HEK293 (cell line): Measurements from ENCODE around the gene TRAK1.

ENCODE experiments used
- CTCF ChIA-PET: fragments of 350-600 bp; formaldehyde crosslinking; extraction: SDS; loops from one replicate; lab custom pipeline; 2021; ENCODE audit warnings: antibody characterized with exemption; lab: Yijun Ruan, JAX
- POLR2A ChIA-PET: fragments of 300-600 bp; formaldehyde crosslinking; extraction: SDS; loops from one replicate; lab custom pipeline; 2020; ENCODE audit warnings: antibody characterized with exemption, inconsistent platforms; lab: Yijun Ruan, JAX
- H3K27ac ChIP-seq: fragments of 200-500 bp; sonication (Bioruptor generic); 2 replicates; pipeline ENCODE4 v1.5.1; 2014; ENCODE audit warnings: low read depth, low read length, control low read depth, inconsistent platforms; ENCODE audit errors: extremely low read depth
- H3K36me3 ChIP-seq, 2 experiments: fragments of 200-500 bp in 1 of 2; sonication (Bioruptor generic) in 1 of 2; 1 replicate in 1 of 2; 2 replicates in 1 of 2; pipeline ENCODE4 v1.5.1; 2014 to 2017; ENCODE audit warnings: inconsistent platforms in 2 of 2, low read length in 2 of 2; ENCODE audit not compliant: control insufficient read depth in 2 of 2, insufficient read depth in 1 of 2
- H3K4me1 ChIP-seq: fragments of 200-500 bp; sonication (Bioruptor generic); 2 replicates; pipeline ENCODE4 v1.5.1; 2014; ENCODE audit warnings: mild to moderate bottlenecking, low read length, inconsistent platforms; ENCODE audit not compliant: control insufficient read depth, insufficient read depth
- H3K4me3 ChIP-seq: 2 replicates; pipeline ENCODE4 v1.5.1; 2011; ENCODE audit warnings: low read depth, mild to moderate bottlenecking, control low read depth, low read length, moderate library complexity
- H3K9me3 ChIP-seq: fragments of 200-500 bp; sonication (Bioruptor generic); 2 replicates; pipeline ENCODE4 v1.5.1; 2014; ENCODE audit warnings: low read depth, low read length, inconsistent platforms; ENCODE audit not compliant: control insufficient read depth, insufficient read depth
- BCL11A ChIP-seq: fragments of 450-650 bp; formaldehyde crosslinking; IDR thresholded peaks from 2 replicates; pipeline ENCODE4 v1.5.1; 2016; ENCODE audit warnings: low read depth, missing biosample characterization, missing genetic modification characterization
- EGR2 ChIP-seq: fragments of 450-650 bp; formaldehyde crosslinking; IDR thresholded peaks from 2 replicates; pipeline ENCODE4 v1.5.1; 2016; ENCODE audit warnings: low read depth, missing biosample characterization, missing genetic modification characterization
- GLIS2 ChIP-seq: fragments of 450-650 bp; formaldehyde crosslinking; IDR thresholded peaks from 2 replicates; pipeline ENCODE4 v1.5.1; 2016; ENCODE audit warnings: missing biosample characterization, missing genetic modification characterization
- RBAK ChIP-seq: fragments of 450-650 bp; formaldehyde crosslinking; IDR thresholded peaks from 2 replicates; pipeline ENCODE4 v1.5.1; 2016; ENCODE audit warnings: missing biosample characterization, missing genetic modification characterization
- ZEB2 ChIP-seq: fragments of 450-650 bp; formaldehyde crosslinking; IDR thresholded peaks from 2 replicates; pipeline ENCODE4 v1.5.1; 2016; ENCODE audit warnings: missing biosample characterization, missing genetic modification characterization
- ZFP41 ChIP-seq: fragments of 450-650 bp; formaldehyde crosslinking; IDR thresholded peaks from 2 replicates; pipeline ENCODE4 v1.5.1; 2016; ENCODE audit warnings: missing biosample characterization, missing genetic modification characterization, borderline replicate concordance
- ZIC2 ChIP-seq: fragments of 450-650 bp; formaldehyde crosslinking; IDR thresholded peaks from 2 replicates; pipeline ENCODE4 v1.5.1; 2016; ENCODE audit warnings: missing biosample characterization, missing genetic modification characterization
- ZNF138 ChIP-seq: fragments of 450-650 bp; formaldehyde crosslinking; IDR thresholded peaks from 2 replicates; pipeline ENCODE4 v1.5.1; 2016; ENCODE audit warnings: missing biosample characterization, missing genetic modification characterization, borderline replicate concordance
- ZNF148 ChIP-seq: fragments of 450-650 bp; formaldehyde crosslinking; IDR thresholded peaks from 2 replicates; pipeline ENCODE4 v1.5.0; 2017; ENCODE audit warnings: missing biosample characterization, missing genetic modification characterization, borderline replicate concordance
- ZNF157 ChIP-seq: fragments of 450-650 bp; formaldehyde crosslinking; IDR thresholded peaks from 2 replicates; pipeline ENCODE4 v1.5.1; 2016; ENCODE audit warnings: missing biosample characterization, missing genetic modification characterization
- ZNF23 ChIP-seq: fragments of 450-650 bp; formaldehyde crosslinking; IDR thresholded peaks from 2 replicates; pipeline ENCODE4 v1.5.1; 2016; ENCODE audit warnings: missing biosample characterization, missing genetic modification characterization, borderline replicate concordance
- ZNF311 ChIP-seq: fragments of 450-650 bp; formaldehyde crosslinking; IDR thresholded peaks from 2 replicates; pipeline ENCODE4 v1.5.1; 2017; ENCODE audit warnings: missing biosample characterization, missing genetic modification characterization, borderline replicate concordance
- ZNF341 ChIP-seq: fragments of 450-650 bp; formaldehyde crosslinking; IDR thresholded peaks from 2 replicates; pipeline ENCODE4; 2016; ENCODE audit warnings: low read depth, missing biosample characterization, missing genetic modification characterization
- ZNF488 ChIP-seq: fragments of 450-650 bp; formaldehyde crosslinking; IDR thresholded peaks from 2 replicates; pipeline ENCODE4 v1.5.1; 2016; ENCODE audit warnings: missing biosample characterization, missing genetic modification characterization
- ZNF585B ChIP-seq: fragments of 450-650 bp; formaldehyde crosslinking; IDR thresholded peaks from 2 replicates; pipeline ENCODE4 v1.5.1; 2016; ENCODE audit warnings: missing biosample characterization, missing genetic modification characterization
- ZNF621 ChIP-seq: fragments of 450-650 bp; formaldehyde crosslinking; IDR thresholded peaks from 2 replicates; pipeline ENCODE4 v1.5.1; 2017; ENCODE audit warnings: missing biosample characterization, missing genetic modification characterization
- ZNF704 ChIP-seq: fragments of 450-650 bp; formaldehyde crosslinking; IDR thresholded peaks from 2 replicates; pipeline ENCODE4 v1.5.1; 2016; ENCODE audit warnings: missing biosample characterization, missing genetic modification characterization
- ZNF843 ChIP-seq: fragments of 450-650 bp; formaldehyde crosslinking; IDR thresholded peaks from 2 replicates; pipeline ENCODE4 v1.5.1; 2016; ENCODE audit warnings: missing biosample characterization, missing genetic modification characterization
- ZSCAN23 ChIP-seq: fragments of 450-650 bp; formaldehyde crosslinking; IDR thresholded peaks from 2 replicates; pipeline ENCODE4 v1.5.1; 2016; ENCODE audit warnings: missing biosample characterization, missing genetic modification characterization
- TF ChIP-seq, protein P1 (sequence below): fragments of 450-650 bp; formaldehyde crosslinking; IDR thresholded peaks from 2 replicates; pipeline ENCODE4 v1.5.1; 2016; ENCODE audit warnings: missing biosample characterization, missing genetic modification characterization, borderline replicate concordance
- TF ChIP-seq, protein P2 (sequence below): fragments of 450-650 bp; formaldehyde crosslinking; IDR thresholded peaks from 2 replicates; pipeline ENCODE4 v1.5.1; 2016; ENCODE audit warnings: missing biosample characterization, missing genetic modification characterization
- TF ChIP-seq, protein P3 (sequence below): fragments of 450-650 bp; formaldehyde crosslinking; conservative IDR thresholded peaks from 2 replicates; pipeline ENCODE4 v1.5.1; 2016; ENCODE audit warnings: low read depth, missing biosample characterization, missing genetic modification characterization

The TRAK1 gene

GRCh38 chr3:42267878-42268277, 176.7 kb downstream of the TRAK1 start:
- no peak overlapping the region for H3K27ac ChIP-seq
- H3K9me3 ChIP-seq: no peaks in the 10 kb centered on the region
- CTCF ChIA-PET: no interaction called here
- no peaks in the 10 kb centered on the region for H3K4me1 ChIP-seq
- H3K36me3 ChIP-seq: no peaks in the 10 kb centered on the region
- H3K4me3 ChIP-seq: no peak overlapping the region
- POLR2A ChIA-PET: no interaction called here
- TF ChIP-seq, protein P1, sequence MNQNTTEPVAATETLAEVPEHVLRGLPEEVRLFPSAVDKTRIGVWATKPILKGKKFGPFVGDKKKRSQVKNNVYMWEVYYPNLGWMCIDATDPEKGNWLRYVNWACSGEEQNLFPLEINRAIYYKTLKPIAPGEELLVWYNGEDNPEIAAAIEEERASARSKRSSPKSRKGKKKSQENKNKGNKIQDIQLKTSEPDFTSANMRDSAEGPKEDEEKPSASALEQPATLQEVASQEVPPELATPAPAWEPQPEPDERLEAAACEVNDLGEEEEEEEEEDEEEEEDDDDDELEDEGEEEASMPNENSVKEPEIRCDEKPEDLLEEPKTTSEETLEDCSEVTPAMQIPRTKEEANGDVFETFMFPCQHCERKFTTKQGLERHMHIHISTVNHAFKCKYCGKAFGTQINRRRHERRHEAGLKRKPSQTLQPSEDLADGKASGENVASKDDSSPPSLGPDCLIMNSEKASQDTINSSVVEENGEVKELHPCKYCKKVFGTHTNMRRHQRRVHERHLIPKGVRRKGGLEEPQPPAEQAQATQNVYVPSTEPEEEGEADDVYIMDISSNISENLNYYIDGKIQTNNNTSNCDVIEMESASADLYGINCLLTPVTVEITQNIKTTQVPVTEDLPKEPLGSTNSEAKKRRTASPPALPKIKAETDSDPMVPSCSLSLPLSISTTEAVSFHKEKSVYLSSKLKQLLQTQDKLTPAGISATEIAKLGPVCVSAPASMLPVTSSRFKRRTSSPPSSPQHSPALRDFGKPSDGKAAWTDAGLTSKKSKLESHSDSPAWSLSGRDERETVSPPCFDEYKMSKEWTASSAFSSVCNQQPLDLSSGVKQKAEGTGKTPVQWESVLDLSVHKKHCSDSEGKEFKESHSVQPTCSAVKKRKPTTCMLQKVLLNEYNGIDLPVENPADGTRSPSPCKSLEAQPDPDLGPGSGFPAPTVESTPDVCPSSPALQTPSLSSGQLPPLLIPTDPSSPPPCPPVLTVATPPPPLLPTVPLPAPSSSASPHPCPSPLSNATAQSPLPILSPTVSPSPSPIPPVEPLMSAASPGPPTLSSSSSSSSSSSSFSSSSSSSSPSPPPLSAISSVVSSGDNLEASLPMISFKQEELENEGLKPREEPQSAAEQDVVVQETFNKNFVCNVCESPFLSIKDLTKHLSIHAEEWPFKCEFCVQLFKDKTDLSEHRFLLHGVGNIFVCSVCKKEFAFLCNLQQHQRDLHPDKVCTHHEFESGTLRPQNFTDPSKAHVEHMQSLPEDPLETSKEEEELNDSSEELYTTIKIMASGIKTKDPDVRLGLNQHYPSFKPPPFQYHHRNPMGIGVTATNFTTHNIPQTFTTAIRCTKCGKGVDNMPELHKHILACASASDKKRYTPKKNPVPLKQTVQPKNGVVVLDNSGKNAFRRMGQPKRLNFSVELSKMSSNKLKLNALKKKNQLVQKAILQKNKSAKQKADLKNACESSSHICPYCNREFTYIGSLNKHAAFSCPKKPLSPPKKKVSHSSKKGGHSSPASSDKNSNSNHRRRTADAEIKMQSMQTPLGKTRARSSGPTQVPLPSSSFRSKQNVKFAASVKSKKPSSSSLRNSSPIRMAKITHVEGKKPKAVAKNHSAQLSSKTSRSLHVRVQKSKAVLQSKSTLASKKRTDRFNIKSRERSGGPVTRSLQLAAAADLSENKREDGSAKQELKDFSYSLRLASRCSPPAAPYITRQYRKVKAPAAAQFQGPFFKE (tag by site-specific recombination): no peak
- TF ChIP-seq ZNF585B (tag by site-specific recombination): no peak
- TF ChIP-seq GLIS2: no peak
- TF ChIP-seq, protein P2, sequence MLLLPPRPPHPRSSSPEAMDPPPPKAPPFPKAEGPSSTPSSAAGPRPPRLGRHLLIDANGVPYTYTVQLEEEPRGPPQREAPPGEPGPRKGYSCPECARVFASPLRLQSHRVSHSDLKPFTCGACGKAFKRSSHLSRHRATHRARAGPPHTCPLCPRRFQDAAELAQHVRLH (tag by site-specific recombination): no peak
- TF ChIP-seq ZSCAN23 (tag by site-specific recombination): no peak
- TF ChIP-seq ZNF488: no peak
- no peak for TF ChIP-seq ZNF311 (tag by site-specific recombination)
- TF ChIP-seq ZNF704 (tag by site-specific recombination): no peak
- no peak for TF ChIP-seq BCL11A
- TF ChIP-seq ZNF341 (tag by site-specific recombination): no peak
- no peak for TF ChIP-seq ZNF621 (tag by site-specific recombination)
- TF ChIP-seq ZIC2 (tag by site-specific recombination): no peak
- TF ChIP-seq ZEB2: no peak
- no peak for TF ChIP-seq ZNF138 (tag by site-specific recombination)
- no peak for TF ChIP-seq EGR2 (tag by site-specific recombination)
- TF ChIP-seq ZFP41 (tag by site-specific recombination): no peak

DNA sequence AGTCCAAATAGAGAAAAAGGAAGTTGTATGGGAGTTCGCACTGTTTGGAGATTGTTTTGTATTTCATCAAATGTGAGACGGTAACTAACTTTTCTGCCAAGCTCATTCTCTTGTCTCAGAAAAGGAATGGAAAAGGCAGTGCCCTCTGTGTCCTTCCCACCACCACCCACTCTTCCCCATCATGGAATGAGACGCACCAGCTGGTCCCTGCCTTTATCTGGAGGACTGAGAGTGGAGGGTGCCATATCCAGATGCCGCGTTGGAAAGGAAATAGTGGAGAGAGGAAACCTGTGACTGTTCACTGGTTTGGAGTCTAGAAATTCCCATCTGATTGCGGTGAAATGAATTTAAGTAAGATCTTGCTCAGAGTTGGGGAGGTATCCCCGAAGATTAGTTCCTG, 178.5 kb downstream of the TRAK1 start:
- H3K4me1 ChIP-seq: no peaks in the 10 kb centered on the region
- H3K27ac ChIP-seq: no peak overlapping the region
- H3K36me3 ChIP-seq: no peaks in the 10 kb centered on the region
- TF ChIP-seq ZNF23 (no peak), ZNF148 (tag by site-specific recombination) (no peak), RBAK (no peak), ZNF157 (tag by site-specific recombination) (no peak), ZNF843 (tag by site-specific recombination) (no peak)
- TF ChIP-seq, protein P3, sequence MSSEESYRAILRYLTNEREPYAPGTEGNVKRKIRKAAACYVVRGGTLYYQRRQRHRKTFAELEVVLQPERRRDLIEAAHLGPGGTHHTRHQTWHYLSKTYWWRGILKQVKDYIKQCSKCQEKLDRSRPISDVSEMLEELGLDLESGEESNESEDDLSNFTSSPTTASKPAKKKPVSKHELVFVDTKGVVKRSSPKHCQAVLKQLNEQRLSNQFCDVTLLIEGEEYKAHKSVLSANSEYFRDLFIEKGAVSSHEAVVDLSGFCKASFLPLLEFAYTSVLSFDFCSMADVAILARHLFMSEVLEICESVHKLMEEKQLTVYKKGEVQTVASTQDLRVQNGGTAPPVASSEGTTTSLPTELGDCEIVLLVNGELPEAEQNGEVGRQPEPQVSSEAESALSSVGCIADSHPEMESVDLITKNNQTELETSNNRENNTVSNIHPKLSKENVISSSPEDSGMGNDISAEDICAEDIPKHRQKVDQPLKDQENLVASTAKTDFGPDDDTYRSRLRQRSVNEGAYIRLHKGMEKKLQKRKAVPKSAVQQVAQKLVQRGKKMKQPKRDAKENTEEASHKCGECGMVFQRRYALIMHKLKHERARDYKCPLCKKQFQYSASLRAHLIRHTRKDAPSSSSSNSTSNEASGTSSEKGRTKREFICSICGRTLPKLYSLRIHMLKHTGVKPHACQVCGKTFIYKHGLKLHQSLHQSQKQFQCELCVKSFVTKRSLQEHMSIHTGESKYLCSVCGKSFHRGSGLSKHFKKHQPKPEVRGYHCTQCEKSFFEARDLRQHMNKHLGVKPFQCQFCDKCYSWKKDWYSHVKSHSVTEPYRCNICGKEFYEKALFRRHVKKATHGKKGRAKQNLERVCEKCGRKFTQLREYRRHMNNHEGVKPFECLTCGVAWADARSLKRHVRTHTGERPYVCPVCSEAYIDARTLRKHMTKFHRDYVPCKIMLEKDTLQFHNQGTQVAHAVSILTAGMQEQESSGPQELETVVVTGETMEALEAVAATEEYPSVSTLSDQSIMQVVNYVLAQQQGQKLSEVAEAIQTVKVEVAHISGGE (tag by site-specific recombination): no peak
- ChIA-PET CTCF (interaction anchor here (0.6 kb wide), 1 partner anchor 145 kb away, joined by 3 read pairs; no protein-coding TSS in a partner anchor), POLR2A (no interaction called here)
- H3K9me3 ChIP-seq: no peaks in the 10 kb centered on the region
- no peak overlapping the region for H3K4me3 ChIP-seq
